GM12891 (cell line): Measurements from ENCODE around the gene HMGCLL1.

Experiments
- DNase-seq: peaks from one replicate; pipeline ENCODE4 v3.0.0; 2011; ENCODE audit warnings: low spot score; ENCODE audit not compliant: insufficient read length
- FAIRE-seq: peaks from 2 replicates; lab custom pipeline; 2011; peaks lifted over from hg19 to GRCh38; lab: Jason Lieb, UNC
- PAX5 ChIP-seq: IDR thresholded peaks from 2 replicates; pipeline ENCODE4 v1.6.1; 2011; ENCODE audit warnings: low read length, moderate library complexity, mild to moderate bottlenecking; ENCODE audit not compliant: insufficient read depth, severe bottlenecking
- POLR2A ChIP-seq: IDR thresholded peaks from 2 replicates; pipeline ENCODE4 v1.6.1; 2011; ENCODE audit warnings: low read depth, low read length, control low read depth
- POLR2AphosphoS5 ChIP-seq: IDR thresholded peaks from 2 replicates; pipeline ENCODE4 v1.6.1; 2011; ENCODE audit warnings: low read depth, low read length, control low read depth
- POU2F2 ChIP-seq: IDR thresholded peaks from 2 replicates; pipeline ENCODE4 v1.6.1; 2011; ENCODE audit warnings: low read depth, mild to moderate bottlenecking, control low read depth, low read length, moderate library complexity
- SPI1 ChIP-seq: IDR thresholded peaks from 2 replicates; pipeline ENCODE4 v1.6.1; 2011; ENCODE audit warnings: low read depth, low read length, control low read depth
- TAF1 ChIP-seq: IDR thresholded peaks from 2 replicates; pipeline ENCODE4 v1.6.1; 2011; ENCODE audit warnings: low read depth, low read length, control low read depth

The HMGCLL1 gene

DNA sequence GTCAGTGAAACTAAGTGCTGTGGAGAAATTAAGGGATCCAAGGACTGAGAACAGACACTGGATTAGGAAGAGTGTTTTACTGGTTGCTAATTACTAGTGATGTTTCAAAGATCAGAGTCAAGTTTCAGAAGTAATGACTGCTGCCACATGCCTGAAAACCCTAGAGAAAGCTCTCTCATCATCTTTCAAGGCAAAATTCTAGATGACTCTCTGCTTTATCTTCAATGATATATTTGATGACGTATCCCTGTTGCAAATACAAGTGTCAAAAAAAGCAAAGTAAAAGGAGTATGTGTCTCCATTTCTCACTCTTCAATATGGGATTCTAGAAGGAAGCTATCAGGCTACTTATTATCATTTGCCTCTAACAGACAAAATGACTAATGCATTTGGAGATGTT lies 38.0 kb downstream of the HMGCLL1 start:
- DNase-seq = no peak
- FAIRE-seq = no peak
- TF ChIP-seq PAX5 = no peak
- TF ChIP-seq SPI1 = no peak
- TF ChIP-seq TAF1 = no peak
- TF ChIP-seq POU2F2 = no peak
- no peak for TF ChIP-seq POLR2A
- no peak for TF ChIP-seq POLR2AphosphoS5

DNA sequence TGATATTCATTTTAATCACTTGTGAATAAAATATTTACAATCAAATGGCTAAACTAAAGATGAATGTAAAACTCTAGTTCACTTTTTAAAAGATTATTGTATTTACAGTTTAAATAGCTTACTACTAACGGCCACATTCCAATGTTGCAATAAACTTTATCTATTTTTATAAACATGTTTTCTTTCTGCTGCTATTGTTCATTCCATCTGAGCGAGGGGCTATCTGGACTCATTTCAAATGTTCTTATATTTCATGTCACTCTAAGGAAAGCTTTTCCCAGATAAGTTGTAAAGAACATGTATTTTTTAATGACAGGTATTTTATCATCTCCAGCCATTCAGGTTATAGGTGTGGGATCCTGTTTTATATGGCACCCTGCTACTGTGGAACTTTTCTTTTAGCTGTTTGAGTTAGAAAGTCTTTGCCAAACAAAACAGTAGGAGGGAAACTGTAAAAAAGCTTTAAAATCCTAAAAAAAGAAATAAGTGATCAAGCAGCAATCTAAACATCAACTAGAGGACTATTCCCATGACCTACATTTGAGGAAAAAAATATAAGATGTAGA lies 42.5 kb downstream of the HMGCLL1 start:
- FAIRE-seq (no peak), DNase-seq (no peak)
- no peak for TF ChIP-seq POU2F2
- no peak for TF ChIP-seq SPI1
- no peak for TF ChIP-seq POLR2A
- no peak for TF ChIP-seq TAF1

DNA sequence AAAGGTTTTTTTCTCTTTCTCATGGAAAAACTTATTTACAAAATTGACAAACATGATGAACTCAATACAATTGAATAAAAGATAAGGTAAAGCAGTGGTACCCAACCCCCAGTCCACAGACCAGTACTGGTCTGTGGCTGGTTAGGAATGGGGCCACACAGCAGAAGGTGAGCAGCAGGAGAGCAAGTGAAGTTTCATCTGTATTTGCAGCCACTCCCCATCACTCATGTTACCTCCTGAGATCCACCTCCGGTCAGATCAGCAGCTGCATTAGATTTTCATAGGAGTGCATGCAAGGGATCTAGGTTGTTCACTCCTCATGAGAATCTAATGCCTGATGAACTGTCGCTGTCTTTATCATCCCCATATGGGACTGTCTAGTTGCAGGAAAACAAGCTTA lies 47.5 kb downstream of the HMGCLL1 start:
- FAIRE-seq = no peak
- no peak for DNase-seq
- no peak for TF ChIP-seq SPI1
- no peak for TF ChIP-seq TAF1
- TF ChIP-seq POLR2AphosphoS5 = no peak
- TF ChIP-seq POU2F2 = no peak
- TF ChIP-seq POLR2A = no peak
- no peak for TF ChIP-seq PAX5

DNA sequence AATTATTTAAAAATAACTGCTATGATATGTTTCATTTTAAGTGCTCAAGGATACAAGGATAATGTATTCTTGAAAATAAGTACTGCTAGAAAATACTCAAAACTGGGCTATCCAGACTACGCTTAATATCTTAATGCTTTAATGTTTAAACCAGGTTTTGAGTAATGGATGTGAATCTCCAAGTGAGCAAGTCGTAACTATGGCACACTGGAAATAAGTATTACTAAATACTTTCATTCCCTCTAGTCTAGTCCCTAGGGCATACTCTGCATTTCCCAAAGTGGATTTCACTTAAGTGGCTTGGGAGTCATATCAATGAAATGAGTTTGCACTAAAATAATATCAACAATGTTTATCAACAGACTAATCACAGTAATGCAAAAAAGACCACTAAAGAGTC lies 48.1 kb downstream of the HMGCLL1 start:
- FAIRE-seq (no peak), DNase-seq (no peak)
- no peak for TF ChIP-seq POLR2AphosphoS5
- no peak for TF ChIP-seq TAF1
- TF ChIP-seq POLR2A = no peak
- no peak for TF ChIP-seq SPI1
- TF ChIP-seq PAX5 = no peak
- no peak for TF ChIP-seq POU2F2

- FAIRE-seq (no peak), DNase-seq (no peak)
- no peak for TF ChIP-seq SPI1
- no peak for TF ChIP-seq TAF1
- TF ChIP-seq POLR2AphosphoS5 = no peak
- TF ChIP-seq POU2F2 = no peak
- no peak for TF ChIP-seq PAX5
- TF ChIP-seq POLR2A = no peak
These were observed 50.4 kb downstream of the HMGCLL1 start for GRCh38 chr6:55528624-55529023.

DNA sequence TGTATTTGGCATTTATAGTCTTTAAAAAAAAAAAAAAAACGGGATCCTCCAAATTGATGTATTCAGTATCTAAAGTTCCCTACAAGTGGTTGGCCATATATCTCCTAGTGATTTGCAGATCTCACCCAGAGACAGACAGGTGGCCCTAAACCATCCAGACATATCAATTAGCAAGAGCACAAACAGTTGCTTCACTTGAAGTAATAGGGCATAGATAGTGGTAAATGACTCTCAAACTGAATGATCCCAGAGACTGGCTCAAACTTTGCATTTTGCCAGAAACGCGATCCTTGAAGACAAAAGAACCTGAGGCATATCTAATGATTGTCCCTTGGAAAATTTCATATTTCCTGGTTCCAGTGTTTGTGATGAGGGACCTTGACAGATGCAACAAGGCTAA lies 54.6 kb downstream of the HMGCLL1 start:
- DNase-seq (no peak), FAIRE-seq (no peak)
- TF ChIP-seq POLR2A (no peak), TAF1 (no peak), PAX5 (no peak), POLR2AphosphoS5 (no peak), POU2F2 (no peak), SPI1 (no peak)

GRCh38 chr6:55518529-55519060 lies 60.4 kb downstream of the HMGCLL1 start:
- FAIRE-seq = no peak

DNA sequence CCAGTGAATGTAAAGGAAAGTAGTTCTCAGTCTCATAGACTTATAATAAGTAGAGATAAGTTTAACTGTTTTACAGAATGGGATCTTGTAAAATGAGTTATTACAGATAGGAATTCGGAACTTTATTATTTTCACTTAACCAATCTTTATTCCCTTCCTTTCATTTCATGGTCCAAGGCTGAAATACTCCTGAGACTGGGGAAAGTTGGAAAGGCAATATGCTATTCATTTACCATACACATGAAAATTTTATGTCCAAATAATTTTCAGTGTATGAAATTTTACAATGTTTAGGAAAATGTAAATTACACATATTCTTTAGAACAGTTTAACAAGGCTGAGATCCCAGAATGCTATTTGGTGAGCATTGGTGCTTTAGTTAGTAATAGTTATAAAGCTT lies 62.3 kb downstream of the HMGCLL1 start:
- DNase-seq (no peak), FAIRE-seq (no peak)
- TF ChIP-seq POLR2A = no peak
- no peak for TF ChIP-seq POU2F2
- TF ChIP-seq POLR2AphosphoS5 = no peak
- TF ChIP-seq PAX5 = no peak
- TF ChIP-seq SPI1 = no peak
- no peak for TF ChIP-seq TAF1

More at GRCh38 chr6:55518529-55519060, 60.4 kb downstream of the HMGCLL1 start:
- TF ChIP-seq TAF1 (no peak), POLR2A (no peak), POLR2AphosphoS5 (no peak), PAX5 (no peak), SPI1 (no peak), POU2F2 (no peak)
- DNase-seq = no peak

DNA sequence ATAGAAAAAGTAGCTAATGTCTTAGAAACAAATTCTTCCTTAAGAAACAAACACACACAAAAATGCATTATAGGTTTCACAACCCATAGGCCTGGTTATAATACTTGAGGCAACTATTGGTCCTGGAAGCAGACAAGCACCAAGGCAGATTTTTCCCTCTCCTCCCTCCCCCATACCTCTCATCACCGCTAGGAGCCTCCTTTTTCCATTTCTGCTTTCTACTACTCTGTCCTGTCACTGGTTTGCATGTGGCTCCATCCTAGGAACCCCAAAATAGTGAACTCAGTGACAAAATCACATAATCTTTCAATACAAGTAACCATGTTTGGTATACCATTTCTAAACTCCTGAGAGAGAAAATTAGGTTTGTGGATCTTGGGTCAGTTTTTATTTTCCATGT lies 66.1 kb downstream of the HMGCLL1 start:
- FAIRE-seq (no peak), DNase-seq (no peak)
- TF ChIP-seq POLR2AphosphoS5 (no peak), POLR2A (no peak), PAX5 (no peak), POU2F2 (no peak), TAF1 (no peak), SPI1 (no peak)
